Vagina (tissue), 2 donors: ENCODE measurements around the gene NCOR2. TPM values are rescaled to one million over a fixed set of nuclear protein-coding genes. Genes with fewer than 3 reads are reported as not detected.

Experiments used
- DNase-seq, 2 donors: peaks; one replicate each; pipeline ENCODE4 v3.0.0-alpha.2; 2017; ENCODE audit errors: extremely low spot score in 2 of 2
- H3K27ac ChIP-seq: fragments of 200-600 bp; sonication (generic); one replicate; pipeline ENCODE4 v1.5.1; 2019
- H3K27me3 ChIP-seq: fragments of 200-600 bp; sonication (generic); one replicate; pipeline ENCODE4 v1.5.1; 2019
- H3K36me3 ChIP-seq, 2 donors: fragments of 200-600 bp; sonication (generic); one replicate each; pipeline ENCODE4 v1.5.1; 2017 to 2019
- H3K4me1 ChIP-seq: fragments of 200-600 bp; sonication (generic); one replicate; pipeline ENCODE4 v1.5.1; 2019
- H3K4me3 ChIP-seq, 2 donors: fragments of 200-600 bp; sonication (generic); 1 replicate in 1 of 2; 2 replicates in 1 of 2; pipeline ENCODE4 v1.5.1; 2016 to 2019
- H3K9me3 ChIP-seq: fragments of 200-600 bp; sonication (generic); one replicate; pipeline ENCODE4 v1.5.1; 2019
- POLR2A ChIP-seq, 2 donors: fragments of 450-650 bp; IDR thresholded peaks; one replicate each; pipeline ENCODE4 v1.6.1; 2017; ENCODE audit warnings: antibody characterized with exemption in 2 of 2, mild to moderate bottlenecking in 2 of 2, moderate library complexity in 2 of 2
- POLR2AphosphoS5 ChIP-seq, 2 donors: sonication (generic); formaldehyde crosslinking; IDR thresholded peaks; one replicate each; pipeline ENCODE4 v1.9.0; 2017; ENCODE audit warnings: antibody characterized with exemption in 2 of 2, mild to moderate bottlenecking in 2 of 2, low read depth in 1 of 2; ENCODE audit not compliant: insufficient read depth in 1 of 2
- intact Hi-C: fragments of 100-400 bp; cut with DNase I; formaldehyde crosslinking; loops from one replicate; pipeline ENCODE4 v1.15.1; 2023
- total RNA-seq: library from RNA; depleted of rRNA; stranded (reverse); fragments of >200 nt; gene quantifications from one replicate; pipeline ENCODE4 v1.2.3, GENCODE V29; 2016
- TF ChIP-seq, protein P1 (sequence below), 3 experiments: fragments of 450-650 bp in 2 of 3; fragments of 200-600 bp in 1 of 3; sonication (generic) in 1 of 3; IDR thresholded peaks; one replicate each; pipeline ENCODE4 v1.5.1; 2017 to 2019; ENCODE audit warnings: antibody characterized with exemption in 3 of 3, mild to moderate bottlenecking in 2 of 3, moderate library complexity in 2 of 3

NCOR2 gene
- total RNA-seq, 1 donor from 2014 or later, result 120 TPM

DNA sequence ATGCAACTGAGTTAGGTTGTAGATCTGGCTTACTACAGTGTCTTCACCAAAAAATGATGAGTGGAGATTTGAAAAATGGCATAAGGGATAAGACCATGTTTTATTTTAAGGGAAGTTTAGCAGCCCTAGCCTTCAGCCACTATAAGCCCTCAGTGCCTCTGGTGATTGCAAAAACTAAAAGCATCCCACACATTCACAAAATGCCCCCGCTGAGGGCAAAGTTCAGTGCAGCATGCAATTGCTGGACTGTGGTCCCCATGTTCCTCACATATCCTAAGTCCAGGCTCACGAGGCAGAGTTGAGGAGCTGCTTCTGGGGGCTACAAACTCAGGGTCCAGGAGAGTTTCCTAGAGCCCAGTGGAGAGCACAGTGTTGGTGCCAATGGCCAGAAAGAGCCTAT lies 29.6 kb upstream of the NCOR2 start:
- TF ChIP-seq, protein P1, sequence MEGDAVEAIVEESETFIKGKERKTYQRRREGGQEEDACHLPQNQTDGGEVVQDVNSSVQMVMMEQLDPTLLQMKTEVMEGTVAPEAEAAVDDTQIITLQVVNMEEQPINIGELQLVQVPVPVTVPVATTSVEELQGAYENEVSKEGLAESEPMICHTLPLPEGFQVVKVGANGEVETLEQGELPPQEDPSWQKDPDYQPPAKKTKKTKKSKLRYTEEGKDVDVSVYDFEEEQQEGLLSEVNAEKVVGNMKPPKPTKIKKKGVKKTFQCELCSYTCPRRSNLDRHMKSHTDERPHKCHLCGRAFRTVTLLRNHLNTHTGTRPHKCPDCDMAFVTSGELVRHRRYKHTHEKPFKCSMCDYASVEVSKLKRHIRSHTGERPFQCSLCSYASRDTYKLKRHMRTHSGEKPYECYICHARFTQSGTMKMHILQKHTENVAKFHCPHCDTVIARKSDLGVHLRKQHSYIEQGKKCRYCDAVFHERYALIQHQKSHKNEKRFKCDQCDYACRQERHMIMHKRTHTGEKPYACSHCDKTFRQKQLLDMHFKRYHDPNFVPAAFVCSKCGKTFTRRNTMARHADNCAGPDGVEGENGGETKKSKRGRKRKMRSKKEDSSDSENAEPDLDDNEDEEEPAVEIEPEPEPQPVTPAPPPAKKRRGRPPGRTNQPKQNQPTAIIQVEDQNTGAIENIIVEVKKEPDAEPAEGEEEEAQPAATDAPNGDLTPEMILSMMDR (IDR thresholded peaks at IDR 0.05), result no peak
- TF ChIP-seq POLR2AphosphoS5 (IDR thresholded peaks at IDR 0.05; ENCODE audit: insufficient read depth in 1 of 2, low read depth in 1 of 2), result no peak
- no peak for TF ChIP-seq POLR2A (IDR thresholded peaks at IDR 0.05)
- Histone ChIP-seq H3K4me1 (peaks cover 5% of the 10 kb centered on the region), H3K36me3 (no peaks in the 10 kb centered on the region), H3K27me3 (no peaks in the 10 kb centered on the region), H3K27ac (no peak overlapping the region), H3K4me3 (no peak overlapping the region), H3K9me3 (no peaks in the 10 kb centered on the region)
- no peak for DNase-seq
- intact Hi-C loops, result no loop called here

DNA sequence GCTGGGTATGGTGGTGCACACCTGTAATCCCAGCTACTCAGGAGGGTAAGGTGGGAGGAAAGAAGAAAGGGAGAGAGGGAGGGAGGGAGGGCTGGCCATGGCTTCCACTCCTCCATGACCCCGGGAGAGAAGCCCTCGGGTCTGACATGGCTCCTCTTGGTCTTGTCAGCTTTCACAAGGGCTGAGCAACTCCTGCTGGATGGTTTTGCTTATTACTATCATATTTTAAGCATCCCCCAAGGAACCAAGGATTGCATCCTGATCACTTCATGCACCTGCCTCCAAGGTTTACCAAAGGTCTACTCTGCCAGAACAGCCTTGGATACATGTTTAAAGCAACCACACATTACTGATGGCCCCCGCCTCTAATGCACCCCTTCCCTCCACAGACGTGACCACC lies 28.0 kb upstream of the NCOR2 start:
- TF ChIP-seq, protein P1 (IDR thresholded peaks at IDR 0.05), result no peak
- TF ChIP-seq POLR2A (IDR thresholded peaks at IDR 0.05) (no peak), POLR2AphosphoS5 (IDR thresholded peaks at IDR 0.05; ENCODE audit: insufficient read depth in 1 of 2, low read depth in 1 of 2) (no peak)
- Histone ChIP-seq H3K36me3 (no peaks in the 10 kb centered on the region), H3K27ac (no peak overlapping the region), H3K9me3 (no peaks in the 10 kb centered on the region), H3K4me3 (no peak overlapping the region), H3K4me1 (peaks cover 9% of the 10 kb centered on the region), H3K27me3 (no peaks in the 10 kb centered on the region)
- no peak for DNase-seq
- intact Hi-C loops, result no loop called here

DNA sequence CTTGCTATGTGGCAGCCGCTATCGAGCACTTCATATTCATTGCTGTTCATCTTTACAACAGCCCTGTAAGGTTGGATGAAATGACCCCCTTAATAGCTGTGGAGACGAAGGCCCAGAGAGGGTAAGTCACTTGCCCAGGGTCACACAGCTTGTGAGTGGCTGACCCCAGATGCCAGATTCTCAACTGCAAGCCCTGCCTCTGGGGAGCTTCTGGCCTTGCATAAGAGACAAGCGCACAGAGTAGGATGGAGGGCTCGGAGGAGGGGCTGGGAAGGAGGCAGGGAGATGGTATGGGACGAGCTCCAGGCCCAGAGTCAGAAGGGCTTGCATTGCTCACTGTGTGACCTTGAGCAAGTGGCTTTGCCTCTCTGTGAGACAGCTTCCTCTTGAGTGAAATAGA lies 27.4 kb upstream of the NCOR2 start:
- intact Hi-C loops, result no loop called here
- Histone ChIP-seq H3K27me3 (no peaks in the 10 kb centered on the region), H3K4me3 (no peak overlapping the region), H3K4me1 (peaks cover 9% of the 10 kb centered on the region), H3K27ac (no peak overlapping the region), H3K36me3 (no peaks in the 10 kb centered on the region), H3K9me3 (no peaks in the 10 kb centered on the region)
- DNase-seq, result no peak
- no peak for TF ChIP-seq POLR2A (IDR thresholded peaks at IDR 0.05)
- TF ChIP-seq, protein P1 (IDR thresholded peaks at IDR 0.05), result no peak
- no peak for TF ChIP-seq POLR2AphosphoS5 (IDR thresholded peaks at IDR 0.05; ENCODE audit: insufficient read depth in 1 of 2, low read depth in 1 of 2)

DNA sequence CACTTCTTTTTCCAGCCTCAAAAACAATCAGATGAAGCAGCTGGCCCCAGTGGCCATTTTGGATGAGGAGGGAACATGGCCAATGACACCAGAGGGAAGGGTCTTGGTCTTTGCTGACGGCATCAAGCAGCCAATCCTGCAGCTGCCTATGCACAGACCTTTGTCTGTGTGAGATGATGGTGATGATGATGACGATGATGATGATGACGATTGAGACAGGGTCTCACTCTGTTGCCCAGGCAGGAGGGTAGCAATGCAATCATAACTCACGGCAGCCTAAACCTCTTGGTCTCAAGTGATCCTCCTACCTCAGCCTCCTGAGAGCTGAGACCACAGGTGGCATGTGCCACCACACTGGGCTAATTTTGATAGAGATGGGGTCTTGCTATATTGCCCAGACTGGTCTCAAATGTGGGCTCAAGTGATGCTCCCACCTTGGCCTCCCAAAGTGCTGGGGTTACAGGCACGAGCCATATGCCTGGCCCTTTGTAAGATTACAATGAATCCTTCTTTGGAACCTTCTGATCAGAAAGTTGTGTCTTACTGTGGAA lies 26.5 kb upstream of the NCOR2 start:
- H3K27me3 ChIP-seq, result no peaks in the 10 kb centered on the region
- TF ChIP-seq POLR2AphosphoS5 (IDR thresholded peaks at IDR 0.05; ENCODE audit: insufficient read depth in 1 of 2, low read depth in 1 of 2) (no peak), POLR2A (IDR thresholded peaks at IDR 0.05) (no peak)
- TF ChIP-seq, protein P1 (IDR thresholded peaks at IDR 0.05), result no peak
- no peak overlapping the region for H3K27ac ChIP-seq
- peaks cover 14% of the 10 kb centered on the region for H3K4me1 ChIP-seq
- no peaks in the 10 kb centered on the region for H3K9me3 ChIP-seq
- H3K36me3 ChIP-seq, result no peaks in the 10 kb centered on the region
- DNase-seq, result no peak
- H3K4me3 ChIP-seq, result no peak overlapping the region
- intact Hi-C loops, result no loop called here

DNA sequence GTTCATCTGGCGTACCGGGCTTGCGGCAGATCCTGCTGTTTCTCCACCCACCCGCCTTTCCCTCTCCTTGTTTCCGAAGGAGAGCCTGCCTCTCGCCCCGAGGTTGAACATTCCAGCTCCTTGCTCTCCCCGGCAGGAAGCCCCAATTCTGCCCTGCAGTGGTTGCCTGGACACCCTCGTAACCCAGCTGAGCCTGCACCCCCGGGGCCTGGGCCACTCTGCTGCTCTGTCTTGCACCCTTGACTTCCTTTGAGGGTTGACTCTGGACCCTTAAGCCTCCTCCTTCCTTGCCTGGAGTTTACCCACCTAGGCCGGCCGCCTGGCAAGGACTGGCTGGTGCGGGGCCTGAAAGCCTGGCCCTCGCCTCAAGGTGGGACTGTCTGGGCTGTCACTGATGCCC lies 25.8 kb upstream of the NCOR2 start:
- intact Hi-C loops, result no loop called here
- Histone ChIP-seq H3K4me1 (peaks cover 21% of the 10 kb centered on the region), H3K36me3 (no peaks in the 10 kb centered on the region), H3K27me3 (no peaks in the 10 kb centered on the region), H3K4me3 (no peak overlapping the region), H3K27ac (no peak overlapping the region), H3K9me3 (no peaks in the 10 kb centered on the region)
- no peak for DNase-seq
- TF ChIP-seq, protein P1 (IDR thresholded peaks at IDR 0.05), result no peak
- TF ChIP-seq POLR2A (IDR thresholded peaks at IDR 0.05) (no peak), POLR2AphosphoS5 (IDR thresholded peaks at IDR 0.05; ENCODE audit: insufficient read depth in 1 of 2, low read depth in 1 of 2) (no peak)
